Superior temporal gyrus (tissue), 1 donor: ENCODE results near the gene SLC35F1.

Experiments
- DNase-seq: peaks from one replicate; pipeline ENCODE4 v3.0.0-alpha.2; 2016; ENCODE audit errors: extremely low spot score

SLC35F1 gene

DNA sequence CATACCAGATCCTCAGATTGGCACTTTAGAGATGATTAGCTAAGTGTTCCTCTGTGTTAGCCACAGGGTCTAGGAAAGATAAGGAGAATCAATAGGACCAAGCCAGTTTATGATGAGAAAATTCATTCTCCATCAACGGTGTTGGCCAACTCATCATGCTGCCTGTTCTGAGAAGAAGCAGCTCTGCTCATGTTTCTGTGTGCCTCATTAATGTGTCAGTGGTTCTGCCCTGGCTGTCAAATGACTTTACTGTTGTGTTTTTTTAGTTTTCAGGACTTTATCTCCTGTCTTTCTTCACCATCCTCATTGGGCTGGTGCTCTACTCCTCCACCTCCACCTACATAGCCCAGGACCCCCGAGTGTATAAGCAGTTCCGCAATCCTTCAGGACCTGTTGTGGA is 406.7 kb downstream of the SLC35F1 start:
- DNase-seq = no peak

GRCh38 chr6:118316796-118317384 is 409.8 kb downstream of the SLC35F1 start:
- DNase-seq = no peak

DNA sequence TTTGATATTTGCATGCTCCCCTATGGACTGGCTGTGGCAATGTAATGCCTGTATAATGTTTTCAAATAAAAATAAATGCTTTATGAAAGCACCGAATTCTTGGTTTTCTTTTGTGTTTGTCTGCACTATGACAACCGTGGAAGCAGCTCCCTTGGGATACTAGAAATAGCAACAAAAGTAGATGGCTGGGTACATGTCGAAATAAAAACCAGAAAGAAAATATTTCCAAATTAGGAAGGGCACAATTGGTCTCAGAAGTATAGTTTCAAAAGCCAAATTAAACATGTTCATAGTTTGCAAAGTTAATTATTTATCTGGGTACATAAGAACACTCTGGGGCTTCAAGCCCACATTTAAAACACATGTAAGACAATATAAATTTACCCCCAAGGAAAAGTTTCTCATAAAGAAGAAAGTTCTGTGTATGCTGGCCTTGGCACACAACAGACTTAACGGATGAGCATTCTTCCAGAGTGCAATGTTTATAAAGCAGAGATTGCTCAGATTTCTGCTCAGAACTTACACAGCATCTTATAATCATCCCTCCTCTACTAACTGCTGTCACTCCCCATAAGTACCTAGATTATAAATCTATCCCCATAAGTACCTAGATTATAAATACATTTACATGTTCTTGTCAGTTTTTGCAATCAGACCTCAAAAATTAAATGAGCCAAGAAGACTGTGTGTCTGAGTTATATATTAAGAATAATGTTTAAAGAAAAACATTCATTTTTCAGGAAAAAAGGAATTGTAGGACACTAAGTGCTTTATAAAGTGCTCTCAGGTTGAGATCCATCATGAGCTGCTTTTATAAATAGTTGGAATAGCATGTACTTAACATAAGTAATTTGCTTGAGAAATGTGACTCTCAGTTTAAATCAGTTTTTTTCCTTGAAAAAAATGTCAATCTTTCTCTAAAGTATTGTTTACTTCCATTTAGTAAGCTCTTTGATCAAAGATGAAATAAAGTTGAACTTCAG is 410.8 kb downstream of the SLC35F1 start:
- DNase-seq = no peak

DNA sequence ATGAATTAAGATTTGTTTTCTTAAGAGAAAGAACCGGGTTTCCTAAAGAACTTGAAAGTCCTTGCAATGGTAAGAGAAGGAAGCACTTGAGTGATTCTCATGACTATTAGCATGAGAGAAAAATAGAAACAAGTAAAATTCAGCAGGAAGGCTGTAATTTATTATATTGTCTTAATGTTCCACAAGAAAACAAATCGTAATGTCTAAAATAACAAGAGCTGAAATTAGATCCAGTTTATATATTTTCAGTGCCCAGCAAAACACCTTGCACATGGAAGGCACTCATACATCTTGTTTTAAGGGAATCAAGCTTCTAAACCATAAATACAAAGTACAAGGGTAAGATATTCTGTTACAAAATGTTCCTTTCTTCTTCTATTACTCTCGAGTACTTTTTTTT is 411.6 kb downstream of the SLC35F1 start:
- no peak for DNase-seq

DNA sequence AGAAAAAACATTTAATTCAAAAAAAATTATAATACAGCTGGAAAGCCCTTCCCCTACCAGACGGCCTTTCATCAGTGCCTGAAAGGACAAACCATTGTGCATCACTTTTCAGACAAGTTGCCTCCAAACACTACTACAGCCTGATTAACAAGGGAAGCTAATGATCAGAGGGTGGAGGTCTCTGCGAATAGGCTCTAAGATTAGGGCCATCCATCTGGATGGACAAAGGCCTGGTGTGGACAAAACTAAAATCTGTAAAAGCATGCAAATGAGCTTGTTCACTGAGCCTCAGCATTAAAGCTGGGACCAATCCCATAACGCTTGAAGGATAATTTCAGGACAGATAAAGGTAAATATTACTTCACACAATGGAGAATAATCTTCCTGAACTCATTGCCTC is 412.4 kb downstream of the SLC35F1 start:
- no peak for DNase-seq

- no peak for DNase-seq
Measured at GRCh38 chr6:118319894-118320649, 413.0 kb downstream of the SLC35F1 start.

DNA sequence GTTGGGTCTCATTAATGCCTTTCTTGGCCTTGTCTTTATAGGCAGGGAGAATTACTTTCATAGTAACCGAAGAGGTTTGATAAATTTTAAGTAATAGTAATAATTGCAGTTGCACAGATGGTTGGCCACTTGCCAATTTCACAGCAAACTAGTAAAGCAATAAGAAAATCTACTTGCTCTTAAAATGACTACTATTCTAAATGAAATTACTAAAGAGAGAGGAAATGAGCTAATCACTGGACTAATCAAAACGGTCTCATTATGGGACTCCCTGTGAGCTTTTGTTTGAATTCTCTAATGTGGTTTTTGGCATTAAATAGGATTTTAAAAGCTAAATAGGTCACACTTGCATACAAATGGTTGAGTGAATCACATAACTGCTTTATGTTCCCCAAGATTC is 413.6 kb downstream of the SLC35F1 start:
- no peak for DNase-seq

- DNase-seq = no peak
Measured at GRCh38 chr6:118324116-118324515, 417.1 kb downstream of the SLC35F1 start.

DNA sequence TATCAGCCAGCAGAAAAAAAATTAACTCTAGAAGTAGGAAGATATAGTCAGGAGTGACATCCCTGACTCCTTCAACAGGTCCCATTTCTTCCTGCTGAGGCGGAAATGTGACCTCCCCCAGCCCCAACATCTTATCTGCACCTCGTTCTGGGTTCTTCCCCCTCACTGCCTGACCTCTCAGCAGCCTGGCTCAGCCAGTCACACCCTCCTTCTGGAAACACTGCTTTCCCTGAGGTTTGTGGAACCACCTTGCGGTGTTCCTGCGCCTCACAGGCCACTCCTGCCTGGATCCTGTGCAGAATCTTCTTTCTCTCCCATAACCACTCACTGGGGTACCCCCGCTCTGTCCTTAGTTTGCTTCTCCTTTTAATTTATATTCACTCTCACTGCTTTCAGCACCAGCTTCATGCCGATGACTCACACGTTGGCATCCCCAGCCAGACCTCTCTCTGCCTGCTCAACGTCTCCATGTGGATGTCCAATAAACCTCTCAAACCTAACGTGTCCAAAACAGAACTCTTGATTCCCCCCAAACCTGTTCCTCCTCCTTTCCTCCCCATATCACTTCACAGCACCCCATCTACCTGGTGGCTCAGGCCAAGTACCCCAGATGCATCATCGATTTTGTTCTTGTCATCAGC is 418.3 kb downstream of the SLC35F1 start:
- DNase-seq = no peak

DNA sequence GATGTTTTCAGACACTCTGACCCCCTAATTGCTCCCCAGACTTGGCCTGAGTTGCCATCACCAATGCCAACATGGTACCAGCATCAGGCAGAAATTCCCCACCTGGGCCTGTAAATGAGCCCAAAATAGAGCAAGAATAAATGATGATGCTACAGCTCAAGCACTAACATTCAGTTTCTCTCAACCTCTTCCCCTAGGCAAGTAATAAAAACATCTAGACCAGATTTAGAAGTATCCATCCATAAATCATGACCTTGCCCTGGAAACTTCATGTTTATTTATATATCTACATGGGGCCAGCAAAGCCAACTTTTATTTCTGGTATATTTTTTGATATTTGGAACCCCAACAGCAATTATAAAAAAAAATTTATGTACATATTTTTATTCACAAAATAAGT is 419.6 kb downstream of the SLC35F1 start:
- no peak for DNase-seq

DNA sequence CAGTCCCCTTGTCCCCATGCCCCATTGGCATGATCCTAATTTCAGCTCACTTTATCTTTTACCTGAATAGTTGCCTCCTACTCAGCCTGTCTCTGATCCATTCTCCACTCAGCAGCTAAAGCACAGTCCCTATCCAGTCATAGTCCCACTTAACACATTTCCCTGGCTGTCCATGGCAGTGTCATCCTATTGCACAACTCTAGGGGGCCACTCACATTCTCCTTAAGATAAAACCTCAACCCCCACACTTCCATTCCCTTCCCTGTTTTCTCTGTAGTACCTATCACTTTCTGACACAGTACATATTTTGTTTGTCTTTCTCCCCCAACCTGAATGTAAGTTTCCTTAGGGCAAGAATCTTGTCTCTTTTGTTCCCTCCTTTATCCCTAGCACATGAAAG is 420.2 kb downstream of the SLC35F1 start:
- DNase-seq = no peak

DNA sequence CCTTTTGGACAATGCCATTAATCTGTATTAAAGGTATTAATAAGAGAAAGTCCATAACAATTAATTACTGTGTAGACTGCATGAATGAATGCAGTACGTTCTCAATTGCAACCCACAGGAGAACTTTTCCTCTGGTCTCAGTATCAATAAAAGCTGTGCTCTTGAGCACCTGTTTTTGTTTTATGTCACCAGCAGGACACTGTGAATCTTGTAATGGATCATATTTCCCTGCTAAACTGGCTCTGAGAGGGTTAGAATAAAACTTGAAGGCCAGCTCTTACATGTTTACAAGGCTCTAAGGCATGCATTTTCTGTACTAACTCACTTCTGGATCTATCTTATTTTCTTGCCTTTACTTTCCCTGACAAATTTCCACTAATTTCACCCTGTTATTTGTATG is 426.7 kb downstream of the SLC35F1 start:
- no peak for DNase-seq

DNA sequence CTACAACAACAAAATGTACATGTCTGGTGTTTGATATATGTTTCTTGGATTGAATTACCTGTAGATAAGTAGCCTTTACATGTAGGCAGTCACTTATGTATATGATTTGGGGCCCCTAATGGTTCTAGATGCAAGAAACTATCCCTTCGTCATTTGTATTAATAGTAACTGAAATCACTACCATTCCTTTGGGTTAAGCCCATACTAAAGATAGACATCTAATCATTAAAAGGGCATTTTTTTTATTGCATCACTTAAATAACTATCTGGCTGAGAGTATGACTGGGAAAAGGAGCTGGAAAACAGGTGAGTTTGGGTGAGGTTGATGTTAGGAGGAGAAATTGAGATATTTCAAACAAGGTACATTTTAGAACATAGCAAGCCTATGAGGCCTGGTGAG is 427.6 kb downstream of the SLC35F1 start:
- no peak for DNase-seq

DNA sequence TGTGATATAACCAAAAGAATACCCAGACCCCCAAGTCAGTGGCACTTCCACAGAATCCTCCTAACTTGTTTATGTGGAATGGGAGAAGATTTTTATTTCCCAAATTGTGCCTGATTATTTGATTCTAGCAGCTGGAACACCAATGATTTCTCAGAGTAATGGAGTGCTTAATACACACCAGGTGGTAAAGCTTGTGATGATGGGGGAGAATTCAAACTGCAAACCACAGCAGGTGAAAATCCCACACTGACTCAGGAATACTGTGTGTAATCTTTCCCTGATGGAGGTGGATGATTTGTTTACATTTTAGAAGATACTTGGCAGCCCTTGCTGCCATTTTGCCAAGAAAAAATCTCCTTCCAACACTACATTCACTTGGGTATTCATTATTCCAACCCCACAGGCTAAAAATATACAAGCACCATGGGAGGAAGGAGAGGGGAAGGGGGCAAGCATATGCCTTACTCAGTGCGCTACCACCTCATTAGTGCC is 428.3 kb downstream of the SLC35F1 start:
- DNase-seq = no peak

GRCh38 chr6:118344014-118344670 is 437.1 kb downstream of the SLC35F1 start:
- no peak for DNase-seq

DNA sequence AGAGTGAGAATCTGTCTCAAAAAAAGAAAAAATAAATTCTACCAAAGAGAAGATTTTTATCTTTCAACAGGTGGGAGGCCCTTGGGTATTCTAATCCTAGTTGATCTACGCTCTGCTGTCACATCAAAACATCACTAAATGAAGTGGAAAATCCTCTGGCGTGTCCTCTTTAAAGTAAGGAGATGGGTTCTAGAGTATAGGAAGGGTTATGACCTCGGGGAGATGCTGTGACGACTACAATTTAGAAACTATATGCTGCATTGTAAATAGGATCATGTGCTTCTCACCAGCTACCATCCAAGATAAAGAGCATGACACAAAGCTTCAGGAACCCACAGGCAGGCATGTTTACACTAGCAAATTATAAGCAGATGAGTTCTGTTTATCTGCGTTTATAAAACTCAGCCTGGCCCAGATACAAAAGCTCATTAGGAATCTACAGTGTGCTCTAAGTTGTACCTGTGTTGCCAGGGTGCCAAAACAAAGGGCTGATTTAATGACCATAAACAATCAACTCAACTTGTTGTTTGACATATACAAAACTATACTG is 443.9 kb downstream of the SLC35F1 start:
- DNase-seq = no peak

DNA sequence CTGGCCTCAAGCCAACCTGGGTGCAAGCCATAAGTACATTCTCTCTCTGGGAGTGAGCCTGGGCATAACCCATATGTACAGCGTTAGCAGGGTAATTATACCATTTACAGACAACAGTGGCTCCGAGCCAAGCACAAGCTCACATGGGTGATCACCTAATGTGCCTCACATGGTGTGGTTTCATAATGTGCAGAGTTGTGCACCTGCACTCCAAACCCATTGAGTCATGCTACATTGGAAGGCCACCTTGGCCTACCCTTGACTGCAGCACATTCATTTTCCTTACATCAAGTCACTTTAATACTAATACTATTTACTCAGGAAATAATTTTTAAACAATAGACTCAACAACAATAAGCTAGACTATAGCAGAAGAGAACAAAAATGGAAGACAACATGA is 446.5 kb downstream of the SLC35F1 start:
- DNase-seq = no peak

GRCh38 chr6:118354641-118355040 is 447.6 kb downstream of the SLC35F1 start:
- no peak for DNase-seq

- DNase-seq = no peak
Measured at GRCh38 chr6:118356054-118356453, 449.0 kb downstream of the SLC35F1 start.

DNA sequence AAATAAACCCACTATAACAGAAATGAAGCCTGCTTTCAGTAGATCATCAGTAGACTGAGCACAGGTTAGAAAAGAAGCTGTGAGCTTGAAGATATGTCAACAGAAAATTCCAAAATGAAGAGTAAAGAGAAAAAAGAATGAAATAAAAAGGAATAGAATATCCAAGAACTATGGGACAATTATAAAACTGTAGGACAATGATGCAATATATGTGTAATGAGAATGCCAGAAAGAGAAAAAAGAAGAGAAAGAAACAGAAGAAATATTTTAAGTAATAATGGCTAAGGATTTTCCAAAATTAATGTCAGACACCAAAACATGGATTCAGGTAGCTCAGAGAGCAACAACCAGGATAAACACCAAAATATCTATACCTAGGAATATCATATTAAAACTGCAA is 449.6 kb downstream of the SLC35F1 start:
- no peak for DNase-seq
